Heart right ventricle (tissue), 16 donors: ENCODE data around the gene NLRP13. TPM values are rescaled to one million over a fixed set of nuclear protein-coding genes. Genes with fewer than 3 reads are reported as not detected.

ENCODE experiments used
- ATAC-seq, 8 donors: fragments of 200-7000 bp; cut with Tn5 transposase; one replicate each; pipeline ENCODE4 v1.9.1; 2020; ENCODE audit warnings: mild to moderate bottlenecking in 8 of 8, moderate library complexity in 8 of 8, moderate number of reproducible peaks in 1 of 8
- DNase-seq, 2 donors: peaks; one replicate each; pipeline ENCODE4 v3.0.0-alpha.2; 2020
- H3K27ac ChIP-seq, 10 donors: fragments of 200-600 bp; sonication (generic) in 2 of 10; one replicate each; pipeline versions ENCODE4 v1.5.0 to v1.8.0; 2020 to 2022; ENCODE audit warnings: mild to moderate bottlenecking in 3 of 10
- H3K27me3 ChIP-seq, 7 donors: fragments of 200-600 bp; one replicate each; pipeline ENCODE4 v1.8.0; 2021 to 2022; ENCODE audit warnings: mild to moderate bottlenecking in 2 of 7
- H3K36me3 ChIP-seq, 9 donors: fragments of 200-600 bp; sonication (generic) in 1 of 9; one replicate each; pipeline versions ENCODE4 v1.5.0 to v1.8.0; 2020 to 2022; ENCODE audit warnings: mild to moderate bottlenecking in 2 of 9
- H3K4me1 ChIP-seq, 9 donors: fragments of 200-600 bp; sonication (generic) in 1 of 9; one replicate each; pipeline versions ENCODE4 v1.5.0 to v1.8.0; 2020 to 2022; ENCODE audit warnings: mild to moderate bottlenecking in 4 of 9
- H3K4me3 ChIP-seq, 10 donors: fragments of 200-600 bp; sonication (generic) in 2 of 10; one replicate each; pipeline versions ENCODE4 v1.5.0 to v1.8.0; 2020 to 2022; ENCODE audit warnings: mild to moderate bottlenecking in 7 of 10, moderate library complexity in 2 of 10
- H3K9me3 ChIP-seq, 11 donors: fragments of 200-600 bp in 10 of 11; sonication (generic) in 2 of 11; one replicate each; pipeline versions ENCODE4 v1.5.0 to v1.8.0; 2013 to 2022; ENCODE audit warnings: mild to moderate bottlenecking in 2 of 11, control low read depth in 1 of 11, moderate library complexity in 1 of 11
- CTCF ChIP-seq, 9 donors: fragments of 200-600 bp; sonication (generic) in 2 of 9; IDR thresholded peaks; one replicate each; pipeline versions ENCODE4 v1.5.0 to v1.8.0; 2021 to 2022; ENCODE audit warnings: antibody characterized with exemption in 9 of 9, mild to moderate bottlenecking in 5 of 9, moderate library complexity in 1 of 9
- WGBS, 2 donors: extraction: QIAGEN DNeasy Blood & Tissue Kit; methylation state at CpG; one replicate each; pipeline ENCODE4 v1.1.7; 2013; ENCODE audit warnings: inconsistent platforms in 1 of 2; 5-methylcytosine and 5-hydroxymethylcytosine counted together
- intact Hi-C, 10 donors: fragments of 100-400 bp; cut with DNase I; formaldehyde crosslinking; loops; one replicate each; pipeline versions ENCODE4 v1.11.1 to v1.14.2; 2022
- polyA plus RNA-seq, 2 donors: library from polyadenylated mRNA; stranded (reverse); fragments of 200-250 nt; gene quantifications; one replicate each; pipeline ENCODE4 v1.2.3, GENCODE V29; 2013
- total RNA-seq, 10 donors: library from RNA; stranded (reverse); fragmentation: NEBNext Ultra II Directional in 3 of 10; extraction: Animal tissue kit (Norgen Biotek cat#: 25700) in 3 of 10; gene quantifications; one replicate each; pipeline versions ENCODE4 v1.2.1 to v1.2.4, GENCODE V29; 2021 to 2023
- donor health status: Arrhythmogenic right ventricular cardiomyopathy.
- donor health status: ischemic (EF 13 %, LVEDD 7.1; RV severe dilation, severe dysfunction).
- donor health status: healthy with polysubstance abuse.
- donor health status: DM: no; HTN: yes; CAD: no.
- donor health status: DM: no; HTN: no; CAD: no.
- donor health status: ischemic (EF 25% LVEDD 6.9; RV normal size, moderate dysfunction).
- donor health status: ischemic (EF 25% LVEDD 5.7; RV mildly dilated, moderate dysfunction).
- donor health status: healthy.
- donor health status: DM: yes; HTN: yes; CAD: no.
- donor health status: Ischemic cardiomyopathy.
- donor health status: ischemic (EF 35%, LVEDD 5.7; RV mildly dilated, moderate dysfunction).
- donor health status: nonischemic (EF 11% LVEDD 7.7; RV severe dilation, severe dysfunction).
- donor health status: DM: yes; HTN: yes; CAD: no.
- donor health status: PGD.
- donor health status: ischemic (EF 29% LVEDD 5.4; RV normal size, mild dysfunction).
- donor health status: nonischemic (EF 23%, LVEDD 6.1; RV moderate dilation, normal function).

Gene NLRP13
- total and polyA plus RNA-seq, 12 donors, result not detected

- H3K4me3 ChIP-seq, result no peak overlapping the region
- H3K4me1 ChIP-seq, result no peaks in the 10 kb centered on the region
- peaks cover 0 to 37% (median 0%) of the 10 kb centered on the region in 11 donors for H3K9me3 ChIP-seq
- 26 to 33% methylated on average over 2 of the region's 2 CpGs for WGBS, 2 donors
- H3K27ac ChIP-seq, result no peak overlapping the region
- H3K27me3 ChIP-seq, result peaks cover 0 to 19% (median 3%) of the 10 kb centered on the region in 7 donors
- intact Hi-C loops, result no loop called here
- TF ChIP-seq CTCF (IDR thresholded peaks at IDR 0.05), result no peak
- DNase-seq, result no peak
- no peaks in the 10 kb centered on the region for H3K36me3 ChIP-seq
- no peak for ATAC-seq
Measured at GRCh38 chr19:55909801-55910200, 22.3 kb downstream of the NLRP13 start.

GRCh38 chr19:55907746-55908145 is 24.4 kb downstream of the NLRP13 start:
- no peak for TF ChIP-seq CTCF (IDR thresholded peaks at IDR 0.05)
- WGBS, 2 donors, result 79 to 81% methylated on average over 3 of the region's 3 CpGs
- no peaks in the 10 kb centered on the region for H3K36me3 ChIP-seq
- peaks cover 0 to 26% (median 0%) of the 10 kb centered on the region in 11 donors for H3K9me3 ChIP-seq
- H3K4me1 ChIP-seq, result no peaks in the 10 kb centered on the region
- H3K27ac ChIP-seq, result no peak overlapping the region
- H3K4me3 ChIP-seq, result no peak overlapping the region
- peaks cover 0 to 19% (median 3%) of the 10 kb centered on the region in 7 donors for H3K27me3 ChIP-seq
- DNase-seq (no peak), ATAC-seq (no peak)
- intact Hi-C loops, result no loop called here

DNA sequence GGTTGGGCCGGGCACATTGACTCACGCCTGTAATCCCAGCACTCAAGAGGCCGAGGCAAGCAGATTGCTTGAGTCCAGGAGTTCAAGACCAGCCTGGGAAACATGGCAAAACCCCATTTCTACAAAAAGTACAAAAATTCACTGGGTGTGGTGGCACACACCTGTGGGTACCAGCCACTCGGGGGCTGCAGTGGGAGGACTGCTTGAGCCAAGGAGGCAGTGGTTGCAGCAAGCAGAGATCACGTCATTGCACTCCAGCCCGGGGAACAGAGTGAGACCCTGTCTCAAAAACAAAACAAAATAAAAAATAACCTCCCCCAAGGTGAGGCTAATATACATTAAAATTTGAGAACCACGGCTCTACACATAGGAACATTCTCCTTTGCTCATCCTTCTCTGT is 24.9 kb downstream of the NLRP13 start:
- H3K27ac ChIP-seq, result no peak overlapping the region
- WGBS, 2 donors, result 76 to 78% methylated on average over 7 of the region's 7 CpGs
- ATAC-seq, result no peak
- no peaks in the 10 kb centered on the region for H3K36me3 ChIP-seq
- peaks cover 0 to 25% (median 0%) of the 10 kb centered on the region in 11 donors for H3K9me3 ChIP-seq
- no peak overlapping the region for H3K4me3 ChIP-seq
- intact Hi-C loops, result no loop called here
- H3K4me1 ChIP-seq, result no peaks in the 10 kb centered on the region
- TF ChIP-seq CTCF (IDR thresholded peaks at IDR 0.05), result no peak
- peaks cover 0 to 17% (median 3%) of the 10 kb centered on the region in 7 donors for H3K27me3 ChIP-seq
- no peak for DNase-seq

- no peak for DNase-seq
- intact Hi-C loops, result no loop called here
- H3K4me1 ChIP-seq, result no peaks in the 10 kb centered on the region
- ATAC-seq, result no peak
- H3K9me3 ChIP-seq, result peaks cover 0 to 10% (median 0%) of the 10 kb centered on the region in 11 donors
- no peaks in the 10 kb centered on the region for H3K36me3 ChIP-seq
- TF ChIP-seq CTCF (IDR thresholded peaks at IDR 0.05), result no peak
- no peak overlapping the region for H3K27ac ChIP-seq
- H3K4me3 ChIP-seq, result no peak overlapping the region
- WGBS, 2 donors, result 69 to 73% methylated on average over 9 of the region's 9 CpGs
- peaks cover 0 to 4% (median 0%) of the 10 kb centered on the region in 7 donors for H3K27me3 ChIP-seq
Measured at GRCh38 chr19:55902080-55902751, 29.9 kb downstream of the NLRP13 start.
